ENCODE measurements around the gene AIG1. TPM values are rescaled to one million over a fixed set of nuclear protein-coding genes. Genes with fewer than 3 reads are reported as not detected.

AIG1 gene
- polyA plus RNA-seq, 1 donor from 2014 or later: 23.2 TPM

- Histone ChIP-seq H4K20me1 (ENCODE audit: insufficient read depth) (no peaks in the 10 kb centered on the region), H3K79me2 (replicated peaks; ENCODE audit: insufficient read depth, low read length) (no peaks in the 10 kb centered on the region), H2AFZ (ENCODE audit: low read depth, low read length) (no peak overlapping the region), H3K9ac (ENCODE audit: low read length) (no peak overlapping the region), H3K4me2 (ENCODE audit: low read length) (no peak overlapping the region), H3K27me3 (ENCODE audit: insufficient read depth, low read depth, low read length) (no peaks in the 10 kb centered on the region), H3K27ac (ENCODE audit: low read length) (no peak overlapping the region), H3K36me3 (ENCODE audit: insufficient read depth, low read length) (no peaks in the 10 kb centered on the region), H3K9me2 (ENCODE audit: insufficient read depth, low read length) (no peaks in the 10 kb centered on the region), H3F3A (ENCODE audit: insufficient read depth, low read length, poor library complexity, severe bottlenecking) (no peaks in the 10 kb centered on the region), H3K9me3 (ENCODE audit: low read length) (no peaks in the 10 kb centered on the region), H3K4me3 (ENCODE audit: low read length) (no peak overlapping the region)
- TF ChIP-seq EP300 (conservative IDR thresholded peaks at IDR 0.05; ENCODE audit: poor library complexity, severe bottlenecking) (no peak), POLR2AphosphoS5 (IDR thresholded peaks at IDR 0.05) (no peak), MXI1 (conservative IDR thresholded peaks at IDR 0.05; ENCODE audit: poor library complexity, severe bottlenecking) (no peak), RAD21 (conservative IDR thresholded peaks at IDR 0.05) (no peak), SMC3 (conservative IDR thresholded peaks at IDR 0.05; ENCODE audit: poor library complexity) (no peak), EZH2 (IDR thresholded peaks at IDR 0.05; ENCODE audit: borderline replicate concordance, insufficient read depth, low read length, poor library complexity, severe bottlenecking) (no peak), TAF1 (IDR thresholded peaks at IDR 0.05; ENCODE audit: low read depth) (no peak), REST (IDR thresholded peaks at IDR 0.05; ENCODE audit: borderline replicate concordance) (no peak), CTCF (IDR thresholded peaks at IDR 0.05; ENCODE audit: poor library complexity, severe bottlenecking) (no peak)
Observed at GRCh38 chr6:143195349-143195845, 134.7 kb downstream of the AIG1 start.

GRCh38 chr6:143196525-143197225 lies 136.0 kb downstream of the AIG1 start:
- Histone ChIP-seq H3K27me3 (ENCODE audit: insufficient read depth, low read depth, low read length) (no peaks in the 10 kb centered on the region), H3K27ac (ENCODE audit: low read length) (no peak overlapping the region), H3K36me3 (ENCODE audit: insufficient read depth, low read length) (no peaks in the 10 kb centered on the region), H3F3A (ENCODE audit: insufficient read depth, low read length, poor library complexity, severe bottlenecking) (no peaks in the 10 kb centered on the region), H4K20me1 (ENCODE audit: insufficient read depth) (no peaks in the 10 kb centered on the region), H3K79me2 (replicated peaks; ENCODE audit: insufficient read depth, low read length) (no peaks in the 10 kb centered on the region), H2AFZ (ENCODE audit: low read depth, low read length) (no peak overlapping the region), H3K9me2 (ENCODE audit: insufficient read depth, low read length) (no peaks in the 10 kb centered on the region), H3K9ac (ENCODE audit: low read length) (no peak overlapping the region), H3K4me3 (ENCODE audit: low read length) (no peak overlapping the region), H3K4me2 (ENCODE audit: low read length) (no peak overlapping the region), H3K9me3 (ENCODE audit: low read length) (no peaks in the 10 kb centered on the region)
- no peak for TF ChIP-seq TAF1 (IDR thresholded peaks at IDR 0.05; ENCODE audit: low read depth)
- TF ChIP-seq CTCF (IDR thresholded peaks at IDR 0.05; ENCODE audit: poor library complexity, severe bottlenecking): no peak
- no peak for TF ChIP-seq SMC3 (conservative IDR thresholded peaks at IDR 0.05; ENCODE audit: poor library complexity)
- TF ChIP-seq MXI1 (conservative IDR thresholded peaks at IDR 0.05; ENCODE audit: poor library complexity, severe bottlenecking): no peak
- no peak for TF ChIP-seq EZH2 (IDR thresholded peaks at IDR 0.05; ENCODE audit: borderline replicate concordance, insufficient read depth, low read length, poor library complexity, severe bottlenecking)
- TF ChIP-seq POLR2AphosphoS5 (IDR thresholded peaks at IDR 0.05): no peak
- no peak for TF ChIP-seq EP300 (conservative IDR thresholded peaks at IDR 0.05; ENCODE audit: poor library complexity, severe bottlenecking)
- TF ChIP-seq RAD21 (conservative IDR thresholded peaks at IDR 0.05): no peak
- TF ChIP-seq REST (IDR thresholded peaks at IDR 0.05; ENCODE audit: borderline replicate concordance): no peak
